ENCODE measurements around the gene SDK1.
"Not testable (repeated sequence)": the region's sequence is repeated elsewhere in the genome, so short reads cannot be mapped to it uniquely, and the experiment has no call there.

SDK1 gene

DNA sequence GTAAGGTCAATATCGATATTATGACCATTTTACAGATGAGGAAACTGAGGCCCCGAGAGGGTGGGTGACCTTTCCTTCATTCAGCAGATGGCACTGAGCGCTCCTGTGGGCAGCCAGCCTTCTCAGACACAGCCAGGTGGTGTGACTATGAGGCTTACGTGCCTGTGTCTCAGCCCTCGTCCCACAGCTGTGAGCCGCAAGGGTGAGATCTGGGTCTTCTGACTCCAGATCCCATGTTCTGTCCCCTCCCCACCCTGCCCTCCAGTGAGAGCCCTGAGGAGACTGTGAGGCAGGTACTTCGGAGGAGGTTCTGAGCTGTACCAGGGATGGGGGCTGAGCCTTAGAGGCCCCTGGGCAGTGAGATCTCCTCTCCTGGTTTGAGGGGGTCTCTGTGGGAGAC, 767.2 kb downstream of the SDK1 start:
- DNase-seq, result no peak

DNA sequence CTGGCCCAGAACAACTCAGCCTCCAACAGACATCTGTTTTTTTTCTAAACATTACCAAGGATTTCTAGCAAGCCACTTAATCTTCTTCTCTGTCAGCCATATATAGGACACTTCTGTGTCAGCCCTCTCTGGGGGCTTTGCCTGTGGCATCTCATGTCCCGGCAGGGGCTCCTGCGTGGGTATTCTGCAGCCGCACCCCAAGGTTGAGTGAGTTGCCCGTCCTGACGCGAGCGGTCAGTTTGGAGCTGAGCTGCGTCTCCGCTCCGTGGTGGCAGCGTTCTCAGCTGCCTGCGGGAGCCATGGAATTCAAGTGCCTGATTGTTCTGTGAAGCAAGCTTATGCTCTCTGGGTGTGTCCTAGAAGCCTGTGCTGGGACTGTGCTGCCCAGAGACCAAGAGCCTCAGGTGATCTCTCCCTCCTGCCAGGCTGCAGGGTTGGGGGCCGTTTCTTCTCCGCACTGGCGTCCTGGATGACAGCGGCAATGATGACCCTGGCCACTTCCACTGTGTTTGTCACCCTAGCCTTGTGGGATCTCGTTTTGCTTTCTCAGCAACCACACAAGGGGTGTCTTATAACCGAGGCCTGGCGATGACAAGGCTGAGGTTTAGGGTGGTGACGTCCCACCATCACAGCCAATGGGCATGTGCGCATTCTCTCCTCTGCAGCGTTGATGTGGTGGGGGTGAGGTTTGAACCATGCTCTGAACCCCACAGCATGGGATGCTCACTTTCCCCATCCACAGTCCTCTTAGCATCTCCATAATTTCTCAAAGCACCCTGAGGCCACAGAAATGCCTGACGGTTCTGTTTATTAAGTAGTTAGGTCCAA, 768.4 kb downstream of the SDK1 start:
- no peak for DNase-seq

DNA sequence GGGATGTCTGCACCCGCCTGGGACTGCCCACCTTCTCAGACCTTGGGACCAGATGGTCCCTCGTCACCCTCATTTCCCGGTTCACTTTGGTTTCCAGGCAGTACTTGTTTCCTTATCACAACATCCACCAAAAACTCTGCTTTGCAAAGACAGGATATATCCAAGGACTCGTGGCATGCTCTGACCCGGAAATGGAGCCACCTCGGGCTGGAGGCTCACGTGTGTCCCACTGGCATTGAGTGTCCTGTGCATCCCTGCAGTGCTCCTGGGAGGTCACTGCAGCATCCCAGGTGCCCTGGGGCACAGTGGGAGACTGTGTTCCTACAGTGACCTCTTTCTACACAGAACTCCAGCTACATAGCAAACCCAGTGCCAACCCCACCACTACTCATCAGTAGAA, 769.2 kb downstream of the SDK1 start:
- DNase-seq, result no peak

DNA sequence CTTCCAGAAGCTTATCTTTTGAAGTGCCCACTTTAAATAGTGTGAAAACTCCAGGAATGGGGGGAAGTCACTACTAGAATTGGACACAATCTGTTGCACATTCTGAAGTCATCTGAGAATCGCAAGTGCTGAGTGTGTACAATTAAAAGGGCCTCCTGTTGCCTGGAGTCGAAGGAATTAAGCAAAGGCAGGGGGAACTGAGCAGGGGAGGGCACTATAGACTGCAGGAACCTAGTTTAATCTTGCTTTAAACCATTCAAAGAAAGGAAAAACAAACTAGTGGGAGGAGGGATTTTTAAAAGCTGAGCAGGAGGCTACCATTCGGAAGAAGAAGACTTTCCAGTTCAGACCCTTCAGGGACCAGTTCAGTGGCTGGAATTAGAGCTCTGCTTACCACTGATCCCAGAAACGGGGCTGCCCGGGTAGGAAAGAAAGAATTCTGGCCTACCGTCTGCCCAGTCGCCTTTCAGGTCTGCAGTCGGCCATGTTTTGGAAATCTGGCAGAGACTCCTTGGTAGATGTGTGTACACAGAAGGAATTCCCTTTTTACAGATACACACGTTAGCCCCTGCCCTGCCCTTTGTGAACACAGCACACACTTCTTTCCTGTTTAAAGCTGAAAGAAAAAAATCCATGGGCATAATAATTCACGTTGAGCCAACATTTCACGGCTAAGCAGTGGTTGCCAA, 770.5 kb downstream of the SDK1 start:
- no peak for DNase-seq

DNA sequence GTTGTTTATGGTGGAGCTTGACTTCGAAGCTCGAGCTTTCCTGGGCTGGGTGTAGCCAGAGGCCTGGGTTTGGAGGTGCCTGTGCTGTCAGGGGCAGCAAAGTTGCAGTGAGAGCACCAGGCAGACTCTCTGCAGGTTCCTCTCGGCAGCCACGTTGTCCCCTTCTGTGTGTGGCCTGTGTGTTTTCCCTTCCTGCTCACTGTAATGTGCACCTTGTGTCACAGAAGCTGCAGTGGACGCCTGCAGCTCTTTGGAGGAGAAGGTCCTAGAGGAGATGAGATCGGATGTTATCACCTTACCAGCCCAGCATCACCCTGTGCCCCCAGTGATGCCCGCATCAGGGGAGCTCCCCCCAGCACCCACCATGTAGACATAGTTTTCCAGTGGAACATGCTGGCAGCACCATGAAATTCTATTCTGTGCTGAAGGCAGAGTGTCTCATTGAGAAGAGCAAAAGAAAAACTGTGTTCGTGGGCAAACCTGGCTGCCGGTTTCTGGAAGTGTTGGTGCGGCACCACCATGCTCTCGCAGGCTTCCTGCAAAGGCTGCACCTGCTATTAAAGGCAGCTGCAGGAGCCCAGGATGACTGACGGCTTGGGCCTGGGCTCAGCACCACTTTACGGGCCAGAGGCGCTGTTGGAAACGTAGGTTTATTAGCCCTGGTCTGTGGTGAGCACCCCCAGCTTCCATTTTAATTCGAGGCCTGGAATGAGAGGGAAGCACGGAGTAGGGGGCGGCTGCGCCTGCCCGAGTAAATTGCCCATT, 771.3 kb downstream of the SDK1 start:
- no peak for DNase-seq

DNA sequence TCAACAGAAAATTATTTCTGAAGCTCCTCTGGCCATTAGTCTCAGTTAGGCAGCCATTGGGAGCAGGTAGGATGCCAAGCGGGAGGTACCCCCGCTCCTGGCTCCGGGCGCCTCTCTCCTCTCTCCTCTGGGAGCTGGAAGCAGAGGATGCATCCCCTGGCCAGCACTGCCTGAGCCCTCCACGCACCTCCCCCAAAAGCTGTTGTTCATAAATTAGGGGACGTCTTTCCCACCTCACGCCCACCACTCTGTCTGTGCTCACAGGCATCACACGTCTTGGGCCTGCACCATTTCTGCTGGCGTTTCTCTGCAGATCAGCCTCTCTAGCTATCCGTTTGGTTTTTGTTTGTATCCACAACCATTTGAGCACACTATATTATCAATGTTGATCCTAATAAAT, 772.0 kb downstream of the SDK1 start:
- DNase-seq, result no peak

DNA sequence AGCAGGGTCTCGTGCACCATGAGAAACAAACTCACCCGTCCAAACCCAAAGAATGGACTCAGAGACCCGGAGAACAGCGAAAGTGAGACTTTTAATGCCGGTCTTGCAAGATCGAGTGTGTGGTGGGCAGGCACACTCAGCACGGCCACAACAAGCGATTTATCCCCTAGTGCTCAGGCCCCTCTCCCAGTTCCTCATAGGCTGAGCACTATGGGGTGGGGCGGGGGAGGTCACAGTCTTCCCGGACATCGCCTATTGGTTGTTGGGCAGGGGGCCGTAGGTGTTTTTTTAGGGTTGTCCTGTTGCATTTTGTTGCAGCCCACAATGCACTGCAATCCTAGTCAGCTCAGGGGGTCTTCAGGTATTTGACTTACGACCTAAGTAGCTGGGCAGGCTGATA, 772.7 kb downstream of the SDK1 start:
- DNase-seq, result no peak

DNA sequence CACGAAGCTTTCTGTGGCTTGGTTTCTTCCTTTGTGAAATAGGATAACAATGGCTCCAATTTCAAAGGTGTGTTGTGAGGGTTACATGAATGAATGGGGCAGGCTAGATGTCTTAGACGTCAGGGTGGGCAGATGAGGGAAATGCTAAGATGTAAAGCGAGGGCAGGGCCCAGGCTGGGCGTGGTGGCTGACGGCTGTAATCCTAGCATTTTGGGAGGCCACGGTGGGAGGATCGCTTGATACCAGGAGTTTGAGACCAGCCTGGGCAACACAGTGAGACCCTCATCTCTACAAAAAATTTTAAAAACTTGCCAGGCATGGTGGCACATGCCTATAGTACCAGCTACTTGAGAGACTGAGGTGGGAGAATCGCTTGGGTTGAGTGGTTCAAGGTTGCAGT, 773.4 kb downstream of the SDK1 start:
- DNase-seq, result no peak

DNA sequence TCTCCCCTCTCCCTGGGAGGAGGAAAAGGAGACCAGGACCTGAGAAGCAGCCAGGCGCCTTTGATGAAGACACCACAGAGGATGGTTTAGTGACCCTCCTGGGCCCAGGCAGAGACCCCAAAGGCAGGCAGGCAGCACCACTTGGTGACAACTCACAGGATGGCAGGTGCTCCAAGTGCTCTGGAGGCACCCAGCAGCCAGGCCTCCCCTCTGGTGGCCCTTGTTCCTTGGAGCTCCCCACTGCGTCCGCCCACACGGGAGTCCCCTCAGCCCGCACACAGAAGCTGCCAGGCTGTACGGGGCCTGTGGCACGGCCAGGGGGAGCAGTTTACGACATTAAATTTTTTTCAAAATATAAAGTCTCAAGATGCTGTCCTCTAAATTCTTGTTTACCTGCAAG, 773.9 kb downstream of the SDK1 start:
- no peak for DNase-seq

DNA sequence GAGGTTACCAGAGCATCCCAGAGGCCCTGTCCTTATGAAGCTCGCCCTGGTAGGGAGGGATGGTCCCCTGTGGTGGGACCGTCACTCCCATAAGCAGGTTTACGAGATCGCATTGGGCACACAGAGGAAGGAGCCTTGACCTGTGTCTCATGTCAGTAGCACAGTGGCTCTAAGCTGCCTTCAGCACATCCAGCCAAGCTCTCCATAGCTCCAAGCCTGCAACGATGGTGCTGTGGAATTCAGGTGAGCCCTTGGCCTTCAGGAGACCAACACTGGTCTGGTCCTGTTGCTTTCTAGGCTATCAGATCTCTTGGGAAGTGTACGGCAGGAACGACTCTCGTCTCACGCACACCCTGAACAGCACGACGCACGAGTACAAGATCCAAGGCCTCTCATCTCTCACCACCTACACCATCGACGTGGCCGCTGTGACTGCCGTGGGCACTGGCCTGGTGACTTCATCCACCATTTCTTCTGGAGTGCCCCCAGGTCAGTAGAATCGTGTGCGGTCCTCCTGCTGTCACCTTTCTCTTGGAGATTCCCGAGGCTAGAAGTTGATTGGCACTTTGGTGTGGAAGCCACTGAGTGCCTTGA, 775.7 kb downstream of the SDK1 start:
- DNase-seq, result no peak

DNA sequence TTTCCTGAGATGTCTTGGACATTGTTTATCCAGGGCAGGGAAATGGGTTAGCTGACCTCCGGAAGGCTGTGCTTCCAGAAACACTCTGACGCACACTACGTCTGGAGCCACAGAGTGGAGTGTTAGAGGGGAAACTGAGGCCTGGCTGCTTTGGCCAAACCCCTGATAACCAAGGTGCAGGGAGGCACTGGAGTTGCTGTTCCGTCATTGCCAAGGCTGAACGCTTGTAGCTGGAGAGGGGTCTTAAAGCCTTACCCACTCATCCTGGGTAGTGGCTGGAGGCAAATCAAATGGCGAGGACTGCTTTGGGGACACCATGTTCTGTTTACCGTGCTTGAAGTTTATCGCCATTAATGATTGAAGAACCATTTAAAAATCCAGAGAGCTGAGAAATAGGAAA, 776.9 kb downstream of the SDK1 start:
- no peak for DNase-seq

DNA sequence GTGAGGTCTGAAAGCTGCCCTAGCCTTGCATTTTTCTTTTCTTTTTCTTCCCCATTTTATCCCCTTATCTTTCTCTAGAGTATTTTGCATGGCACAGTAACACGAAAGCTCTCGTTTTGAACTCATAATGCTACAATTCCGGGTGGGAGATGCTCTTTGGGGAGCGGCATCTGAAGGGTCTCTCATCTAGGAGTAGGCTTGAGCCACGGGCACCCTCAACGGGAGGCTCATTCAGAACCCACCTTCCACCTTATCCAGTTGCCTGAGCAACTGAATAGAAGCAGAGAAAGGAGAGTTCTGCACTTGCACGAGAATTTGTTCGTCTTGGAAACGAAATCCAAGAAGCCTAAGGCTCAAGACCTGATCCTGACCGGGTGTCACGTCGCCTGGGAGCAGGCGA, 777.5 kb downstream of the SDK1 start:
- no peak for DNase-seq

DNA sequence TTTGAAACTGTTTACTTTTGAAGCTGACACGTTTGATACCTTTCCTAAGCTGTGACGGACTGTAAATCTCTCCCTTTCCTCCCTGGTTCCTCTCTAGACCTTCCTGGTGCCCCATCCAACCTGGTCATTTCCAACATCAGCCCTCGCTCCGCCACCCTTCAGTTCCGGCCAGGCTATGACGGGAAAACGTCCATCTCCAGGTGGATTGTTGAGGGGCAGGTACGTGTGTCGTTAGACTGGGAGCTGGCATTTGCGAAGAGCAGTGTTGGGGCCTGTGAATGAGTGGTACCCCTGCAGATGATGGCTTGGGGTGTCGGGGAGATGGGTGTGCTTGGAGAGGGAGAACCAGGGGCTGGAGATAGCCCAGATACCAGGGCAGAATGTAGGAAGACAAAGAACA, 778.3 kb downstream of the SDK1 start:
- no peak for DNase-seq

DNA sequence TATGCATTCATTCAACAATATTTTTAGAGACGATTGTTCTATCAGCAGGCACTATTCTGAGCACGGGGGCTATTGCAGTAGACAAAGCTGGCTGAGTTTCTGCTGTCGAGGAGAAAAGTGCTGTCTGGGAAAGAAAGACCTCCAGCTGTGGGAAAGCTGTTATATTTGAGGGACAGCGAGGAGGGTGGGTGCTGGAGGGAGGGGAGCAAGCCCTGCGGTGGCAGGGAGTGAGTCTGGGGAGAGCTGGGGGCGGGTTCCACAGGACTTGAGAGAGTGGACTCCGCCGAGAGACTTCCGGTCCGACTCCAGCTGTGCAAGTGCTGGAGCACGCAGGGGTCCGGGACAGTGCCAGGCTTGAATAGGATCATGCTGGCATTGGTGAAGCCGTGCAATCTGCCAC, 778.9 kb downstream of the SDK1 start:
- DNase-seq, result no peak

DNA sequence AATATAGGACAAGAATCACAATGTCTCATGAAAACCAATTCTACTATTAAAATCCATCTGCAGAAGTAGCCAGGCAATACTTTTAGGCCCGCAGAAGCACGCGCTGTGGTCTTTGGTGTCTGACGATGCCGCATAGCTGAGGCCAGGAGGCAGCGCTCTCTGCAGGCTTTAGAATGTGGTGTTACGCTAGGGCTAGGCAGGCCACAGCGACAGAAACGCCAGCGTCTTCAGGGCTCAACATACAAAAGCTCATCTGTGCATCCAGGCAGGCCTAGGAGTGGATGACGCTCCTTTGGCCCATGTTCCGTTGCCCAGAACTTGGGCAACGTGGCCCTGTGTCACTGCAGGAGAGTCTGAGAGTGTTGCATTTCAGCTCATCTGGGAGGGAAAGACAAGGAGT, 779.9 kb downstream of the SDK1 start:
- no peak for DNase-seq

DNA sequence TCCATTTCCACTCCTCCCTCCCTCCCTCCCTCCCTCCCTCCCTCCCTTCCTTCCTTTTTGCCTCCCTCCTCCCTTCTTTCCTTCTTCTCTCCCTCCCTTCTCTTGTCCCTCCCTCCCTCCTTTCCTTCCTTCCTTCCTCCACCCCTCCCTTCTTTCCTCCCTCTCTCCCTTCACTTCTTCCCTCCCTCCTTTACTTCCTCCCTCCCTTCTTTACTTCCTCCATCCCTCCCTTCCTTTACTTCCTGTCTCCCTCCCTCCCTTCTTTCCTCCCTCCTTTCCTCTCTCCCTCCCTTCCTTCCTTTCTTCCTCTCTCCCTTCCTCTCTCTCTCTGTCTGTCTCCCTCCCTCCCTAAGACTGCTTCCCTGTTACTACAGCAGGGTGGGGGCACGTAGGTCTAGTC, 782.5 kb downstream of the SDK1 start:
- no peak for DNase-seq

DNA sequence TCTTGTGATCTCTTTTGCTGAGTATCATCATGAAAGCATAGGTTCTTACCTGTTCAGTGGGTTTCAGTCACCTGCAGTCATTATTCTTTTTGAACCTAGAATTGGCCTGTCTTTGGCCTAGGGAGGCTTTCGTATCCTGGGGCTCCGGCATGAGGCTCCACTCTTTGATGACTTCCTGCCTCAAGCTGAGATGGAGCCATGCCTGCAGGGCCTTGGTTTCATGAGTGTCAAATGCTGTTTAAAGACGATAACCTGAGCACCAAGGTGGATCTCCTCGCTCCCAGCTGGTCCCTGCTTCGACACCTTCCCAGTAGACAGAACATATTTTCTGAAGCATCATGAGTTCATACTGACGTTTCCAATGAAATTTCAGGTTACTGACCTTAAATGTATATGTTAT, 783.2 kb downstream of the SDK1 start:
- DNase-seq, result no peak

DNA sequence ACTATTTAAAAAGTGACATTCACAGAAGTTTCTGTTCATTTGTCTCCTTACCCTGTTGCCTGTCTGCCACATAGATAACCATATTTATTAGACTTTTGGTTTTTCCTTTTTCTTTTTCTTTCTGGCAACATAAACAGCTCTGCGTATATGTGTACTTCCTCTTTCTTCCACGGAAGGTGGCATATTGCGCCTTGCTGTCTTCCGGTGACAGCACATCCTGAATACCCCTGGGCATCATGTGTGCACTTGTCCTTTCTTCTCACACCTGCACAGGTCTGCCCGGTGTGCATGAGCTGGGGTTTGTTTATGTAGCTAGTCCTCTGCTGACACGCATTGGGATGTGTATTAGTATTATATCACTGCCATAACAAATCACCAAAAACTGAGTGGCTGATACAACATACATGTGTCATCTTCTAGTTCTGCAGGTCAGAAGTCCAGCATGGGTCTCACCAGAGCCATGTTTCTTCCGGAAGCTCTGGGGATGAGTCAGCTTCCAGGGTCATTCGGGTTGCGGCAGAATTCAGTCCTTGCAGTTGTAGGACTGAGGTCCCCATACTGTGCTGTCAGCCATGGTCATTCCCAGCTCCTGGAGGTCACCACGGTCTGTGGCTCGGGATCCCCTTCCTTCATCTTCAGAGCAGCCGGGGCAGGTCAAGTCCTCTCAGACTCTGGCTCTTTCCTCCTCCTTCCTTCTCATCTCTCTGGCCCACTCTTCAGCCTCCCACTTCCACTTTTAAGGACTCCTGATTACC, 785.1 kb downstream of the SDK1 start:
- DNase-seq, result no peak

DNA sequence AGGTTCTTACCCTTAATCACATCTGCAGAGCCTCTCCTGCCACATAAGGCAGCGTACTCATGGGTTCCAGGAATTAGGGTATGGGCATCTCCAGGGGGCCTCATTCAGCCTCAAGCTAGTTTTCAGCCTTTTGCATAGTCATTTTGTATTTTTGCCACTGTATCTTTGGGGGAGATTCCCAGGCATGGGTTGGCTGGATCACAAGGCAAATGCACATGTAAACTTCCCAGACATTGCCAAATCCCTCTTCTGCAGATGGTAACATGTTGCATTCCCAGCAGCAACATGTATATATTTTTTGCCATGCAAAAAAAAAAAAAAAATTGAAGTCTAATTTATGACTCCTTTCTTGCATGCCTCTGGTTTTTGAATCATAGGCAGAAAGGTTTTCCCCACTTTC, 785.7 kb downstream of the SDK1 start:
- DNase-seq, result no peak

DNA sequence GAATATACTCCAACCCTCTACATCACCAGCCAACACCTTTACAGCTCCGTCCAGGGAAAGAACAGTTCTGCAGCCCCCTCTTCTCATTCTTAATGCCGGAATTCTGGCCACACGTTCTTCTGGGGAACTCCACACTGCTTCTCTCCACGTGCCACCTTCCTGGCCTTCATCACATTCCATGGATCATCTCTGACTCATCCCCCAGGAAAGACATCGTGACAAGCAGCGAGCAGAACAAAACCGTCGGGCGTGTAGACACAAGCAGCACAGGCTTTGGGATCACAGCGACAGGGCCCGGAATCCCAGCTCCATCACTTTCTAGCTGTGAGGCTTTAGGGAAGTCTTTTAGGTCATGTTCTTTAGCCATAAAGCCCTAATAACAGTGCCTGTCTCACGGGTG, 790.7 kb downstream of the SDK1 start:
- no peak for DNase-seq

DNA sequence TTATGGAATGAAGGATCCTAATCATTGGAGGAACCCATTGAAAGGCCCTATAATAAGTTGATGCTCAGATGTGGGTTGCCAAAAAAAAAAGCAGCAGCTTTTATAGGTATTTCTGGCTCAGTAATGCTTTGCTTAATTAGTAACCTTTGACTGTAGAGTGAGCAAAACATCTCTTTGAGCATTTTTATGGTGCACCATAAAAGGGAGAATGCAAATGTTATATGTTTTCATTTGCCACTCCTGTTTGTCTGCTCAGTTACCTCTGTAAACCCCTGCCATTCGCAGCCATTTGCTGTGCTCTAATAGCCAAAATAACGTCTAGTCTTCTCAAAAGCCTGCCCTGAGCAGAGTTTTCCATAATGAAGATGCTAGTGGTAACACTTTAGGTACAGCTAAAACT, 792.0 kb downstream of the SDK1 start:
- DNase-seq, result no peak

DNA sequence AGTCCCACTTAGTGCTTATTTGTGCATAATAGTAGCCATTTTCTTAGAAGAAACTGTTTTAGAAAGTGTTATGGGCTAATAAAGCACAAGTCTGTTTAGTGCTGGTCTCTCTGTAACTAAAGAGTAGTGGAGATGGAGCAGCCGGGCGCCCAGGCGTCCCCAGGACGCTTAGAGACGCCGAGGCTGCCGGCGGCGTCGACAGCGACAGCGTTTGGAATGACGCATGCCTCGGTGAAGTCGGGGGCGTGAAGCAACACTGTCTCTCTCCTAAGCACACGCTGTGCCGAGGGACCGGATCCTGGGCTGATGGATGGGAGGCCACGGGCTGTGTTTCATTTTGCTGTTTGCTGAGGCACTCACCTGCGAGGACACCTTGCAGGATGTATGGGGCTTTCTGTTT, 792.4 kb downstream of the SDK1 start:
- no peak for DNase-seq

DNA sequence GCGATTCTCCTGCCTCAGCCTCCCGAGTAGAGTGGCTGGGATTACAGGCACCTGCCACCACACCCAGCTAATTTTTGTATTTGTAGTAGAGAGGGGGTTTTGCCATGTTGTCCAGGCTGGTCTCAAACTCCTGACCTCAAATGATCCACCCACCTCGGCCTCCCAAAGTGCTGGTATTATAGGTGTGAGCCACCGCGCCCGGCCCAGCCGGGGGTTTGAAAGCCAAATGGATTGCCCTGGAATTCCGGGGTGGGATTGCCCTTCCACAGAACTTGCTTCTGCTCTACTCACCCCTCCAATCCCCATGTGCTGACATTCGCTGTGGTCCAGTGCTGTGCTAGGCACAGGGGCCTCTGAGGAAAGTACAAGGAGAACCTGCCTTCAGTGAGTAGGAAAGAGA, 793.1 kb downstream of the SDK1 start:
- not testable (repeated sequence) for DNase-seq

Data from CD4-positive, alpha-beta T cell treated with Interleukin-6 for 4 hours (primary cell).